Activated CD8-positive, alpha-beta T cell treated with anti-CD3 and anti-CD28 coated beads, Interleukin-2, amount 10 ng/mL, durations not matched to agents 7 days and 5 days (primary cell): ENCODE measurements around the gene PPP1R3D. TPM values are rescaled to one million over a fixed set of nuclear protein-coding genes. Genes with fewer than 3 reads are reported as not detected.

Source experiments
- ATAC-seq: fragments of 150-1000 bp; cut with Tn5 transposase; one replicate; pipeline ENCODE4 v1.10.0; 2021; ENCODE audit warnings: moderate library complexity
- CTCF ChIA-PET: fragments of 350-600 bp; sonication (Branson Sonifier 250); formaldehyde crosslinking; loops from one replicate; lab custom pipeline; 2021; ENCODE audit warnings: antibody characterized with exemption; lab: Charles Lee
- POLR2A ChIA-PET: fragments of 350-600 bp; sonication (Branson Sonifier 250); formaldehyde crosslinking; loops from one replicate; lab custom pipeline; 2021; ENCODE audit warnings: antibody characterized with exemption; lab: Charles Lee
- DNase-seq: peaks from one replicate; pipeline ENCODE4 v3.0.0-alpha.2; 2020
- H3K27ac Mint-ChIP-seq: one replicate; pipeline ENCODE4 v1.8.0; 2021; ENCODE audit warnings: mild to moderate bottlenecking, mixed read lengths
- H3K27me3 Mint-ChIP-seq: one replicate; pipeline ENCODE4 v1.8.0; 2021; ENCODE audit warnings: low read depth, mixed read lengths
- H3K36me3 Mint-ChIP-seq: one replicate; pipeline ENCODE4 v1.8.0; 2021; ENCODE audit warnings: low read depth, mixed read lengths
- H3K4me1 Mint-ChIP-seq: one replicate; pipeline ENCODE4 v1.8.0; 2021; ENCODE audit warnings: low read depth, mixed read lengths
- H3K4me3 Mint-ChIP-seq: one replicate; pipeline ENCODE4 v1.8.0; 2021; ENCODE audit warnings: mild to moderate bottlenecking, mixed read lengths
- H3K9me3 Mint-ChIP-seq: one replicate; pipeline ENCODE4 v1.8.0; 2022; ENCODE audit warnings: mixed read lengths; ENCODE audit not compliant: insufficient read depth
- total RNA-seq, 2 experiments: library from RNA; stranded (reverse); gene quantifications; one replicate each; pipeline ENCODE4 v1.2.3, GENCODE V29; 2021

PPP1R3D gene
- 1 to 10 TPM; 6.7 TPM for total RNA-seq

- ATAC-seq, result peak; percentile 97
- peaks cover 24% of the 10 kb centered on the region for H3K36me3 Mint-ChIP-seq
- peak within 1 kb of the TSS; percentile 97 for H3K27ac Mint-ChIP-seq
- CTCF ChIA-PET, result interaction anchor here (0.8 to 3.8 kb wide), 10 partner anchors 9 to 369 kb away, joined by 3 to 32 read pairs (median 4); no protein-coding TSS in a partner anchor
- POLR2A ChIA-PET, result interaction anchor here (0.6 to 1.7 kb wide), 6 partner anchors 8 to 117 kb away, joined by 3 to 8 read pairs (median 4); no protein-coding TSS in a partner anchor
- no peaks in the 10 kb centered on the region for H3K27me3 Mint-ChIP-seq
- peak within 1 kb of the TSS; percentile 92 for H3K4me3 Mint-ChIP-seq
- peak; percentile 93 for DNase-seq
- peaks cover 32% of the 10 kb centered on the region for H3K4me1 Mint-ChIP-seq
- H3K9me3 Mint-ChIP-seq, result no peaks in the 10 kb centered on the region
These were observed at the start of gene PPP1R3D, which contains the start of gene FAM217B for GRCh38 chr20:59940129-59940955. Gene PPP1R3D, minus strand, starts transcription at chr20:59940305. Its CDS starts 374 bp downstream, at chr20:59939931. Gene FAM217B, plus strand, starts transcription at chr20:59940389. Its CDS starts 3,555 bp downstream, at chr20:59943944.

DNA sequence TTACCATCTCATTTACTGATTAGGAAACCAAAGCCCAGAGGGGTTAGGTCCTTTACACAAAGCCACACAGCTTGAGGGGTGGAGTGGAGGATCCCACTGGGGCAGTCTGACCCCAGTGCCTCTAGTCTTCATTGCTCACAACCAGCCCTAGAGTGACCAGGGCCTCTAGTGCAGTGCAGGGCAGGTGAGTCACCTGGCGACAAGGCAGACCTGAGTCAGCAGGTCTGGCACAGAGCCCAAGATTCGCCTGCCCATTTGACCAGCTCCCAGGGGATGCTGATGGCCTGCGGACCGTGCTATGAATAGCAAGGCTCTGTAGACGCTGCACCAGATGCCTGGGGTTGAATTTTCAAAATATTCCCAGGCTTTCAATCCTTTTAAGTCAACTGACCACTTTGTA is 48.0 kb upstream of the PPP1R3D start:
- ChIA-PET CTCF (interaction anchor here (1.2 kb wide), 1 partner anchor 69 kb away, joined by 3 read pairs; no protein-coding TSS in a partner anchor), POLR2A (no interaction called here)
- no peak overlapping the region for H3K4me3 Mint-ChIP-seq
- peaks cover 3% of the 10 kb centered on the region for H3K4me1 Mint-ChIP-seq
- H3K9me3 Mint-ChIP-seq, result no peaks in the 10 kb centered on the region
- no peak overlapping the region for H3K27ac Mint-ChIP-seq
- no peaks in the 10 kb centered on the region for H3K27me3 Mint-ChIP-seq
- DNase-seq (peak; percentile 5), ATAC-seq (no peak)
- H3K36me3 Mint-ChIP-seq, result no peaks in the 10 kb centered on the region

GRCh38 chr20:59987135-59987534 is 47.0 kb upstream of the PPP1R3D start:
- Mint-ChIP-seq H3K4me3 (no peak overlapping the region), H3K27me3 (no peaks in the 10 kb centered on the region), H3K9me3 (no peaks in the 10 kb centered on the region), H3K4me1 (peaks cover 3% of the 10 kb centered on the region), H3K36me3 (no peaks in the 10 kb centered on the region), H3K27ac (no peak overlapping the region)
- ChIA-PET CTCF (interaction anchor here (0.9 to 1.2 kb wide), 2 partner anchors 70 to 138 kb away, joined by 3 read pairs; no protein-coding TSS in a partner anchor), POLR2A (no interaction called here)
- DNase-seq, result no peak
- no peak for ATAC-seq

DNA sequence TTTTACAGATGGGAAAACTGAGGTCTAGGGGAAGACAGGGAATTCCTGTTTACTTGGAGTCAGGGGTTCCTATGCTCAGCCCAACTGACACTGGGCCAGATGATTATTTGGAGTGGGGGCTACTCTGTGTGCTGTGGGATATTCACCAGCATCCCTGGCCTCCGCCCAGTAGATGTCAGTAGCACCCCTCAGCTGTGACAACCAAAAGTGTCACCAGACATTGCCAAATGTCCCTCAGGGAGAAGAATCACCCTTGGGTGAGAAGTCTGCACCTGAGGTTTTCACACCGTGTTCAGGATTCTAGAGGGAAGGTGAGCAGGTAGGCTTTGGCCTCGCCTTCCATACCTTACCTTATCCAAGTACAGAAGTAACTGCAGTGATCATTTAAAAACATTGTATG is 45.8 kb upstream of the PPP1R3D start:
- Mint-ChIP-seq H3K27me3 (no peaks in the 10 kb centered on the region), H3K27ac (no peak overlapping the region), H3K9me3 (no peaks in the 10 kb centered on the region), H3K4me3 (no peak overlapping the region), H3K4me1 (peaks cover 3% of the 10 kb centered on the region), H3K36me3 (no peaks in the 10 kb centered on the region)
- ATAC-seq, result no peak
- DNase-seq, result peak; percentile 40
- ChIA-PET POLR2A (no interaction called here), CTCF (interaction anchor here (0.8 to 2.0 kb wide), 3 partner anchors 10 to 71 kb away, joined by 3 to 10 read pairs (median 3); no protein-coding TSS in a partner anchor)

DNA sequence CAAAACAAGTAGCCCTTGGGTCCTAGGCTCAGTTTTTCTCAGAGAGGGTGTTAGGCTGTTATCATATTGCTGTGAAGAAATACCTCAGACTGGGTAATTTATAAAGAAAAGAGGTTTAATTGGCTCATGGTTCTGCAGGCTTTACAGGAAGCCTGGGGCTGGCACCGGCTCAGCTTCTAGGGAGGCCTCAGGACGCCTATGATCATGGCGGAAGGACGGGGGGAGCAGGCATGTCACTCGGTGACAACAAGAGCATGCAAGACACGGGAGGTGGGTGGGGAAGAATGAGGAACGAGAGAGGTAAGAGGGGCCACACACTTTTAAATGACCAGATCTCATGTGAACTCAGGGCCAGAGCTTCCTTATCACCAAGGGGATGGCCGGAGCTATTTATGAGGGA is 45.1 kb upstream of the PPP1R3D start:
- ChIA-PET CTCF (interaction anchor here (0.7 to 2.0 kb wide), 4 partner anchors 11 to 71 kb away, joined by 3 to 10 read pairs (median 3); no protein-coding TSS in a partner anchor), POLR2A (no interaction called here)
- ATAC-seq (no peak), DNase-seq (no peak)
- no peak overlapping the region for H3K4me3 Mint-ChIP-seq
- no peaks in the 10 kb centered on the region for H3K9me3 Mint-ChIP-seq
- H3K27me3 Mint-ChIP-seq, result no peaks in the 10 kb centered on the region
- H3K27ac Mint-ChIP-seq, result no peak overlapping the region
- no peaks in the 10 kb centered on the region for H3K36me3 Mint-ChIP-seq
- peaks cover 3% of the 10 kb centered on the region for H3K4me1 Mint-ChIP-seq

GRCh38 chr20:59984541-59984940 is 44.4 kb upstream of the PPP1R3D start:
- no peak overlapping the region for H3K27ac Mint-ChIP-seq
- H3K4me3 Mint-ChIP-seq, result no peak overlapping the region
- H3K27me3 Mint-ChIP-seq, result no peaks in the 10 kb centered on the region
- H3K36me3 Mint-ChIP-seq, result no peaks in the 10 kb centered on the region
- POLR2A ChIA-PET, result no interaction called here
- ATAC-seq (no peak), DNase-seq (no peak)
- CTCF ChIA-PET, result interaction anchor here (2.0 kb wide), 1 partner anchor 72 kb away, joined by 10 read pairs; no protein-coding TSS in a partner anchor
- no peaks in the 10 kb centered on the region for H3K9me3 Mint-ChIP-seq
- peaks cover 3% of the 10 kb centered on the region for H3K4me1 Mint-ChIP-seq

DNA sequence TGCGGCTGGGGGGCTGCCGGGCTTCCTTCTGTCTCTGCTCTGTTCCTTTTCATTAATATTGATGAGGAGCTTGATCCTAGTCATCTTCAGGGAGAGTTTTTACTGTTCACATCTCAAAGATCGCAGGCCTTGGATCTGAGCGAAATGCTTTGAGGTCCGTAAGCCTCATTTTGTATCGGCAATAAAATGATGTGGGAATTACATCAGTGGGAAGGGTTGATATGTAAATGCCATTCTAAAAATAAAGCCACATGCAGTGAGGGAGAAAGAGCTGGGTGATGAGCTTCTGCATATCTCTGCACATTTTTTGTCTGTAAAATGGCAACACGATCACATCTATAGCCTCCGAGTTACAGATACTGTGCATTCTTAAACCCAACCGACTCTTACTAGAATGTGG is 43.0 kb upstream of the PPP1R3D start:
- H3K4me3 Mint-ChIP-seq, result no peak overlapping the region
- no peaks in the 10 kb centered on the region for H3K36me3 Mint-ChIP-seq
- no peaks in the 10 kb centered on the region for H3K27me3 Mint-ChIP-seq
- H3K9me3 Mint-ChIP-seq, result no peaks in the 10 kb centered on the region
- peaks cover 3% of the 10 kb centered on the region for H3K4me1 Mint-ChIP-seq
- no peak overlapping the region for H3K27ac Mint-ChIP-seq
- ChIA-PET CTCF (no interaction called here), POLR2A (no interaction called here)
- DNase-seq (no peak), ATAC-seq (no peak)

DNA sequence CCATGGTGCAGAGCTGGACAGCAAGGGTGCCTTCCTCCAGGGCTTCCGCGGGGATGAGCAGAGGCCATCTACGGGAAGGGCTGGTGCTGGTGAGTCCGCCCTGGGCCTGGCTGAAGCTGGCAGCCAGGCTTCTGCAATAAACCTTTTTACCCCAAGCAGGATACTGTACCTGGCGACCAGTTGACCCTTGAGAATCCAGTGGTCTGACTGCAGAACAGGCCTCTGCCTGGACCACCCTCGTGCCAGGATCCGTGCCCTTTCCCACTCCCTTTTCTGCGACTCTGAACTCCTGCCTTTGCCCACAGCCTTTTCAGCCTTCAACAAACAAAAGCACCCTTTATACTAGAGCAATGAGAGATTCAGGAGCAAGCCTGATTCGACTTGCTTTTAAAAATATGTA is 37.0 kb upstream of the PPP1R3D start:
- CTCF ChIA-PET, result no interaction called here

DNA sequence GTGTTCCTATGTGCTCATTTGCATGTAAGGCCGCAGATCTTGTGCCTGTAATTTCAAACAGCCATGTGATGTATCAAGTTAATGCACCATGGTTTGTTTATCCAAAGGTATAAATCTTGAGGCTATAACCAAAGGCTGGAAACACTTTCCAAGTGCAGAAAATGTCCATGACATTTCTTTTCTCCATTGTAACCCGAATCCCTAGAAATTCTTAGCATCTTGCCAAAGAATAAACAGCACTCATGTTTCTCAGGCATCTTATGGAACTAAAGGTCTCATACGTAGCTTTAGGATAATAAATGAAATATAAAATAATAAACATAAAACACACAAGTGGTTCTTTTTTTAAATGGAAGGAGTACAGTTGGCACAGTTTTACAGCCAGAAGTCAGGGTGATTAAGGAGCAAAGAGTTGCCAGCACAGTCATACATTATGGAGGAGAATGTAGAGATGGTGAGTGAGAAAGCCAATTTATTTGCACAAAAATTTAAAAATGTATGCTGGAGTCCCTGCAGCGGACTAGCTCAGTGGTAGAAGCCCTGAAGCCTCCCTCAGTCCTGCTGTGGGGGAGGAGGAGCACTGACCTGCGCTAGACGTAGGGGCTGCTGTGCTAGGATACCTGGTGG is 36.2 kb upstream of the PPP1R3D start:
- H3K27ac Mint-ChIP-seq, result no peak overlapping the region
- no peak overlapping the region for H3K4me3 Mint-ChIP-seq
- H3K9me3 Mint-ChIP-seq, result no peaks in the 10 kb centered on the region
- DNase-seq (no peak), ATAC-seq (no peak)
- H3K36me3 Mint-ChIP-seq, result no peaks in the 10 kb centered on the region
- CTCF ChIA-PET, result no interaction called here
- POLR2A ChIA-PET, result no interaction called here
- no peaks in the 10 kb centered on the region for H3K4me1 Mint-ChIP-seq
- no peaks in the 10 kb centered on the region for H3K27me3 Mint-ChIP-seq

More for the DNA sequence above, 37.0 kb upstream of the PPP1R3D start:
- no peaks in the 10 kb centered on the region for H3K27me3 Mint-ChIP-seq
- no peak overlapping the region for H3K4me3 Mint-ChIP-seq
- POLR2A ChIA-PET, result no interaction called here
- H3K27ac Mint-ChIP-seq, result no peak overlapping the region
- H3K4me1 Mint-ChIP-seq, result no peaks in the 10 kb centered on the region
- H3K36me3 Mint-ChIP-seq, result no peaks in the 10 kb centered on the region
- no peaks in the 10 kb centered on the region for H3K9me3 Mint-ChIP-seq
- ATAC-seq, result no peak
- no peak for DNase-seq

- no peaks in the 10 kb centered on the region for H3K9me3 Mint-ChIP-seq
- POLR2A ChIA-PET, result interaction anchor here (0.6 kb wide), 1 partner anchor 84 kb away, joined by 3 read pairs; no protein-coding TSS in a partner anchor
- no peak for ATAC-seq
- peak; percentile 1 for DNase-seq
- H3K36me3 Mint-ChIP-seq, result no peaks in the 10 kb centered on the region
- H3K27me3 Mint-ChIP-seq, result peaks cover 1% of the 10 kb centered on the region
- no peaks in the 10 kb centered on the region for H3K4me1 Mint-ChIP-seq
- no peak overlapping the region for H3K27ac Mint-ChIP-seq
- CTCF ChIA-PET, result interaction anchor here (0.7 to 1.6 kb wide), 2 partner anchors 13 to 85 kb away, joined by 3 read pairs; no protein-coding TSS in a partner anchor
- H3K4me3 Mint-ChIP-seq, result no peak overlapping the region
These were observed 32.1 kb upstream of the PPP1R3D start for GRCh38 chr20:59972037-59972801.

GRCh38 chr20:59971428-59971827 is 31.3 kb upstream of the PPP1R3D start:
- Mint-ChIP-seq H3K9me3 (no peaks in the 10 kb centered on the region), H3K4me1 (no peaks in the 10 kb centered on the region), H3K36me3 (no peaks in the 10 kb centered on the region), H3K4me3 (no peak overlapping the region), H3K27ac (no peak overlapping the region), H3K27me3 (peaks cover 1% of the 10 kb centered on the region)
- no peak for ATAC-seq
- DNase-seq, result no peak
- ChIA-PET CTCF (interaction anchor here (1.6 kb wide), 1 partner anchor 86 kb away, joined by 3 read pairs; no protein-coding TSS in a partner anchor), POLR2A (interaction anchor here (0.6 kb wide), 1 partner anchor 85 kb away, joined by 3 read pairs; no protein-coding TSS in a partner anchor)
